CD1c-positive myeloid dendritic cell (primary cell): Measurements from ENCODE around the gene TMEM229B.
A peak's percentile ranks its signal among the peaks of the same experiment; 100 is the strongest.

Experiments
- DNase-seq: peaks from one replicate; pipeline ENCODE4 v3.0.0-alpha.2; 2016; ENCODE audit errors: extremely low spot score

Gene TMEM229B

GRCh38 chr14:67487937-67488893 is at the start of gene TMEM229B:
Gene TMEM229B (minus strand): TSS chr14:67488721. CDS start chr14:67473923, 14,798 bp downstream.
- DNase-seq: peak; percentile 73

GRCh38 chr14:67537736-67538135 is 49.2 kb upstream of the TMEM229B start:
- no peak for DNase-seq

- no peak for DNase-seq
Observed at GRCh38 chr14:67536087-67536486, 47.6 kb upstream of the TMEM229B start.

GRCh38 chr14:67533754-67534085 is 45.2 kb upstream of the TMEM229B start:
- no peak for DNase-seq

- DNase-seq: peak; percentile 83
Observed at GRCh38 chr14:67532998-67533753, 44.7 kb upstream of the TMEM229B start, which contains the start of gene PLEKHH1. Gene PLEKHH1 (plus strand): TSS chr14:67533290. CDS start chr14:67541868, 8,578 bp downstream.

- DNase-seq: no peak
Observed at GRCh38 chr14:67532606-67532997, 44.1 kb upstream of the TMEM229B start.

- no peak for DNase-seq
Observed at GRCh38 chr14:67529947-67530935, 41.7 kb upstream of the TMEM229B start.

- DNase-seq: no peak
Observed at GRCh38 chr14:67528276-67528675, 39.8 kb upstream of the TMEM229B start.

GRCh38 chr14:67527756-67528155 is 39.2 kb upstream of the TMEM229B start:
- DNase-seq: no peak

- peak; percentile 48 for DNase-seq
Observed at GRCh38 chr14:67526676-67527459, 38.3 kb upstream of the TMEM229B start.

GRCh38 chr14:67526181-67526580 is 37.7 kb upstream of the TMEM229B start:
- DNase-seq: no peak

GRCh38 chr14:67525389-67525788 is 36.9 kb upstream of the TMEM229B start:
- no peak for DNase-seq

- no peak for DNase-seq
Observed at GRCh38 chr14:67524634-67524963, 36.1 kb upstream of the TMEM229B start.

GRCh38 chr14:67523764-67524633 is 35.5 kb upstream of the TMEM229B start:
- peak; percentile 17 for DNase-seq

GRCh38 chr14:67522270-67522669 is 33.7 kb upstream of the TMEM229B start:
- DNase-seq: no peak

GRCh38 chr14:67520482-67520881 is 32.0 kb upstream of the TMEM229B start:
- no peak for DNase-seq

- no peak for DNase-seq
Observed at GRCh38 chr14:67519406-67519805, 30.9 kb upstream of the TMEM229B start.

GRCh38 chr14:67517083-67517482 is 28.6 kb upstream of the TMEM229B start:
- DNase-seq: no peak

- DNase-seq: peak; percentile 51
Observed at GRCh38 chr14:67516676-67517075, 28.2 kb upstream of the TMEM229B start.
